Measurements from ENCODE around the gene REC8. TPM values are rescaled to one million over a fixed set of nuclear protein-coding genes. Genes with fewer than 3 reads are reported as not detected.

REC8 gene
- total and polyA plus RNA-seq, 2 of the 13 experiments (the other 11 are each of a cell fraction or from before 2014, with no cell fraction given): 3.4 to 14.7 TPM

DNA sequence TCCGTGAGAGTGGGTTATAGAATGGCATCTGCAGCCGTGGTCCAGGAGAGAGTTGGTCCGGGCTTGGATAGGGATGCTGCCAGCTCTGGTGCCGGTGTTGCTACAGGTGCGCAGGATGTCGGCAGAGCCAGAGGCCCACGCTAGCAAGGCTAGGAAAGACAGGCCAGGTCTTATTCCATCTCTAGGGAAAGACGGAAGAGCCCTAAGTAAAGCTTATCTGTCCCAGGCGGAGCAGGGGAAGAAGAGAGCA lies 36.4 kb upstream of the REC8 start (continued):
- no peak; the same call in 1 of the 2 replicates for TF ChIP-seq ZNF318 (CRISPR knock-in tag; IDR thresholded peaks at IDR 0.05)
- TF ChIP-seq UBTF (CRISPR knock-in tag; IDR thresholded peaks at IDR 0.05): no peak
- no peak for TF ChIP-seq RARA (CRISPR knock-in tag; IDR thresholded peaks at IDR 0.05)
- TF ChIP-seq AGO2 (optimal IDR thresholded peaks at IDR 0.05; ENCODE audit: low read depth, low read length): no peak
- TF ChIP-seq NFIC (IDR thresholded peaks at IDR 0.05; ENCODE audit: low read length): no peak
- TF ChIP-seq ZNF670 (CRISPR knock-in tag; IDR thresholded peaks at IDR 0.05; ENCODE audit: borderline replicate concordance): no peak
- TF ChIP-seq PBX2 (CRISPR knock-in tag; IDR thresholded peaks at IDR 0.05): no peak
- TF ChIP-seq MIXL1 (CRISPR knock-in tag; IDR thresholded peaks at IDR 0.05): no peak
- TF ChIP-seq RNF219 (CRISPR knock-in tag; IDR thresholded peaks at IDR 0.05): no peak
- no peak for TF ChIP-seq ZNF24 (IDR thresholded peaks at IDR 0.05)
- TF ChIP-seq ZKSCAN1 (IDR thresholded peaks at IDR 0.05; ENCODE audit: low read length): no peak
- TF ChIP-seq, protein P1, sequence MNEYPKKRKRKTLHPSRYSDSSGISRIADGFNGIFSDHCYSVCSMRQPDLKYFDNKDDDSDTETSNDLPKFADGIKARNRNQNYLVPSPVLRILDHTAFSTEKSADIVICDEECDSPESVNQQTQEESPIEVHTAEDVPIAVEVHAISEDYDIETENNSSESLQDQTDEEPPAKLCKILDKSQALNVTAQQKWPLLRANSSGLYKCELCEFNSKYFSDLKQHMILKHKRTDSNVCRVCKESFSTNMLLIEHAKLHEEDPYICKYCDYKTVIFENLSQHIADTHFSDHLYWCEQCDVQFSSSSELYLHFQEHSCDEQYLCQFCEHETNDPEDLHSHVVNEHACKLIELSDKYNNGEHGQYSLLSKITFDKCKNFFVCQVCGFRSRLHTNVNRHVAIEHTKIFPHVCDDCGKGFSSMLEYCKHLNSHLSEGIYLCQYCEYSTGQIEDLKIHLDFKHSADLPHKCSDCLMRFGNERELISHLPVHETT (CRISPR knock-in tag; conservative IDR thresholded peaks at IDR 0.05): no peak
- TF ChIP-seq HNRNPUL1 (IDR thresholded peaks at IDR 0.05; ENCODE audit: low read depth, low read length): no peak
- 0 out of 2 replicates have a peak, but pooled peaks have one; percentile 24 for TF ChIP-seq ETV6 (CRISPR knock-in tag; conservative IDR thresholded peaks at IDR 0.05)
- TF ChIP-seq ELK4 (CRISPR knock-in tag; IDR thresholded peaks at IDR 0.05; ENCODE audit: borderline replicate concordance): no peak

Data from HepG2 (cell line).